Vagina (tissue), 2 donors: ENCODE measurements around the gene ARMC9.

ENCODE experiments used
- POLR2A ChIP-seq, 2 donors: fragments of 450-650 bp; IDR thresholded peaks; one replicate each; pipeline ENCODE4 v1.6.1; 2017; ENCODE audit warnings: antibody characterized with exemption in 2 of 2, mild to moderate bottlenecking in 2 of 2, moderate library complexity in 2 of 2
- POLR2AphosphoS5 ChIP-seq, 2 donors: sonication (generic); formaldehyde crosslinking; IDR thresholded peaks; one replicate each; pipeline ENCODE4 v1.9.0; 2017; ENCODE audit warnings: antibody characterized with exemption in 2 of 2, mild to moderate bottlenecking in 2 of 2, low read depth in 1 of 2; ENCODE audit not compliant: insufficient read depth in 1 of 2
- TF ChIP-seq, protein P1 (sequence below), 3 experiments: fragments of 450-650 bp in 2 of 3; fragments of 200-600 bp in 1 of 3; sonication (generic) in 1 of 3; IDR thresholded peaks; one replicate each; pipeline ENCODE4 v1.5.1; 2017 to 2019; ENCODE audit warnings: antibody characterized with exemption in 3 of 3, mild to moderate bottlenecking in 2 of 3, moderate library complexity in 2 of 3

DNA sequence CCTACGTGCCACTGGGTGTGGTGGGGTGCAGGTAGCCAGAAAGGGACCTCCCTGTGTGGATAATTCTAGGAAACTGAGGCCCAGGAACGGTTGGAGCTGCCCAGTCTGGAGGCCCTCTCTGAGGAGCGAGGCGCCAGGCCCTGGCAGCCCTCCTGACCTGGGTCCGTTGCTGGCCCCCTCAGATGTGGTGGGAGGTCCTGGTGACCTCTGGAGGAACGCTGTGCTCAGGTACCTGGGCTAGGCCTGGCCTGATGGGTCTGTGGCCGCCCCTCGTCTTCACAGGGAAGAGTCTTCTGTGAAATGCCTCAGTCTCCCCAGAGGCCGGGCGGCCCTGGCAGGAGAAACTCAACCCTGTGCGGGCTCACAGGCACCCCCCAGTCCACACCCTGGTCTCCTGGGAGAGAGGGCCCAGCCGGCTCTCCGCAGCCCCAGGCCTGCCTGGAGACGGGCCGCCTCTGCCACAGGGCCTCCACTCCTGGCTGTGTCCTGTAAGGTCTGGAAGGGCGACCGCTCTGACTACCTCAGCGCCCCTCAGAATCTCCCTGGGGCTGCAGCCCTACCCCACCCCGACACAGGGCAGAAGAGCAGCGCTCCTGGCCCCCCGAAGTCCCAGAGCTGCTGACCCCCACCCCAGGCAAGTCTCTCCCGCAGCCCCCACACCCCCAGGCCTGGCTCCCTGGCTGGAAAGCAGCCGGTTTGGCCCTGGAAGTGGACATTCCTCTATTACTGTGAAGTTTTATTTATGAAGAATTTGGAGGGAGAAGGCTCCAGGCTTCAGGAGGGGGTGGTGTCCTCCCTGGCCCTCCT is 200.8 kb downstream of the ARMC9 start:
- TF ChIP-seq, protein P1, sequence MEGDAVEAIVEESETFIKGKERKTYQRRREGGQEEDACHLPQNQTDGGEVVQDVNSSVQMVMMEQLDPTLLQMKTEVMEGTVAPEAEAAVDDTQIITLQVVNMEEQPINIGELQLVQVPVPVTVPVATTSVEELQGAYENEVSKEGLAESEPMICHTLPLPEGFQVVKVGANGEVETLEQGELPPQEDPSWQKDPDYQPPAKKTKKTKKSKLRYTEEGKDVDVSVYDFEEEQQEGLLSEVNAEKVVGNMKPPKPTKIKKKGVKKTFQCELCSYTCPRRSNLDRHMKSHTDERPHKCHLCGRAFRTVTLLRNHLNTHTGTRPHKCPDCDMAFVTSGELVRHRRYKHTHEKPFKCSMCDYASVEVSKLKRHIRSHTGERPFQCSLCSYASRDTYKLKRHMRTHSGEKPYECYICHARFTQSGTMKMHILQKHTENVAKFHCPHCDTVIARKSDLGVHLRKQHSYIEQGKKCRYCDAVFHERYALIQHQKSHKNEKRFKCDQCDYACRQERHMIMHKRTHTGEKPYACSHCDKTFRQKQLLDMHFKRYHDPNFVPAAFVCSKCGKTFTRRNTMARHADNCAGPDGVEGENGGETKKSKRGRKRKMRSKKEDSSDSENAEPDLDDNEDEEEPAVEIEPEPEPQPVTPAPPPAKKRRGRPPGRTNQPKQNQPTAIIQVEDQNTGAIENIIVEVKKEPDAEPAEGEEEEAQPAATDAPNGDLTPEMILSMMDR (IDR thresholded peaks at IDR 0.05) = no peak
- TF ChIP-seq POLR2AphosphoS5 (IDR thresholded peaks at IDR 0.05; ENCODE audit: insufficient read depth in 1 of 2, low read depth in 1 of 2) = no peak
- no peak for TF ChIP-seq POLR2A (IDR thresholded peaks at IDR 0.05)
